Measurements from ENCODE around the gene UTS2B.

UTS2B gene

GRCh38 chr3:191369616-191370010, 39.3 kb upstream of the UTS2B start:
- TF ChIP-seq CTCF (IDR thresholded peaks at IDR 0.05) = no peak

DNA sequence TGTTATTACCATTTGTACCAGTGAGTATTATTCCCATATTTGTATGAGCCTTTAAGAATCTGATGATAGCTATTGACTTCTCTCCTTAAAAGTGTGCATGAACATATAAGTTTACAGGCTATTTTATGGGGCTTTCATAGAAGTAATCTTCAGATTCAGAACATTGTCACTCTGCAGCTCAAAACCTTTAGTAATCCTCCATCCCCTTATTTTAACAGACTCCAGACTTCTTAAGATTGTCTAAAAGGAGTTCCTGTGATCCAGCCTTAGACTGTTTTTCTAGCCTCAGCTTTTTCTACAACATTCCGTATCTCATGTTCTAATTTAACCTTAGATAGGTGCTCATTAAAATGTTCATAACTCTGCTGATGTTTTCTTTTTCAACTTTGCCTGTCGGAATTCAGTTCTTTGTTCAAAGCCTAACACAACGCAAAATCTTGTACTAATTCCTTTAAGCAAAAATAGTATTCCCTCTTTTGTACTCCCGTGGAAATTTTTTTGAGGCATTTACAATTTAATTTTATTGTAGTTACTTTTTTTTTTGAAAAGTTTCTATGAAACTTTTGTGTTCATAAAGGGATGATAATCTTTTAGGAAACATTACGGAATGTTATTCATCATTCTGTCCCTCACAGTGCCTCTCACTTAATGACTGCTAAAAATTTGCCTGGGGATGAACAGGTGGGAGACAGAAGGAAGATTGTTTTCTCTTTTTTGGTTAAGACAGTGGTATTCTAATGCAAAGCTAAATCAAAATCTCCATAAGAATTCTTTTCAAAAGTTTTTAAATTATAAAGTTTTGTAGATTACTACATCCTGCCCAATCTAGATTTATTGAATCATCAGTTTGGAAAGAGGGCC, 38.7 kb upstream of the UTS2B start:
- no peak for TF ChIP-seq CTCF (IDR thresholded peaks at IDR 0.05)

DNA sequence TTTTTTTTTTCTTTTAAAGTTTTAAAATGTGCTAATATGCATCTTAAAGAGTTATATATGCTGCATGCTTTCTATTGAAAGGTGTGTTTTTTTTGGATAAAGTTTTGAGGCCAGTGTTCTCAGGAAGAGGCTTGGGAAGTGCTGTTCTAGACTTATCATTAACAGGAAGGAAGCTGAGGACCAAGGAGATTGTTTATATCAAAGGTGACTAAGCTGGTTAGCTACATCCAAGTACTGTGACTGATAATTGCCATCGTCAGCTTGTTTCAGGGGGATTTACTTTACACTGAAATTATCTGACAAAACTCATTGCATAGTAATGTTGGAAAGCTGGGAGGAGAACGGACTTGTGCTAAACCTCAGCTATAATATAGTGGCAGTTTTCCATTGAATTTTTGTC, 36.3 kb upstream of the UTS2B start:
- no peak for TF ChIP-seq CTCF (IDR thresholded peaks at IDR 0.05)

GRCh38 chr3:191363221-191363620, 32.9 kb upstream of the UTS2B start:
- TF ChIP-seq CTCF (IDR thresholded peaks at IDR 0.05) = no peak

DNA sequence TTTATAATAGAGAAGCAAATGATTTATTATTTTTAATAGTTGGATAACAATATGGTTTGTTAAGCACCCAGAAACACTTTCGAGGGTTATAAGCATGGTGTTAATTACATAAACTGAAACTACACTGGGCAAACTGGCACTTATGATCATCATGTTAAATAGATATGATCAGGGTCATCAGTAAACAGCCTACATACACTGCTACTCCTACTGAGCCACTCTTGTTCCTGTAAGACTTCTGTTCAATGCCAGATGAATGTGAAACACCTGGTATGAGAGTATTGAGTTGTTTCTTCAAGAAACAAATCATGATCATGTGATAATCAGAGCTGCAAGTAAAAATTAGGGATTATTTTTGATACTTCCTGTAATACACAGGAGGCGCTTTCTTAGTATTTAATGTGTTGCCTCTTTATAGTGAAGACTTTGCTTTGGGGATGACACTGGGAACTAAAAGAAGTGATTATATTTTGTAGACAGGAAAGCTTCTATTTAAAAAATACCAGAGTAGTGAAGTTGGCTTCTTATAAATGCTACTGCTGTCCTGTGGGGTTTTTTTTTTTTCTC, 32.3 kb upstream of the UTS2B start:
- no peak for TF ChIP-seq CTCF (IDR thresholded peaks at IDR 0.05)

DNA sequence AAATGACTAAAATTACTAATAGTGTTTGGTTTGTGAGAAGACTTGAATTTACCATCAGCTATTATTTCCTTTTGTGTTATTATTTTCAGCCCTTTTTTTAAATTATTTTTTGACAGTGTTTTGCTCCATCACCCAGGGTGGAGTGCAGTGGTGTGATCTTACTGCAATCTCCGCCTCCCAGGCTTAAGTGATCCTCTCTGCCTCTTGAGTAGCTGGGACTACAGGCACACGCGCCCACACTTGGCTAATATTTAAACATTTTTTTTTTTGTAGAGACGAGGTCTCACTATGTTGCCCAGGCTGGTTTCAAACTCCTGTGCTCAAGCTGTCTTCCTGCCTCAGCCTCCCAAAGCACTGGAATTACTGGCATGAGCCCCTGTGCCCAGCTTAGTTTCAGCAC, 31.7 kb upstream of the UTS2B start:
- no peak for TF ChIP-seq CTCF (IDR thresholded peaks at IDR 0.05)

- TF ChIP-seq CTCF (IDR thresholded peaks at IDR 0.05) = no peak
Measured at GRCh38 chr3:191361456-191361855, 31.1 kb upstream of the UTS2B start.
